Neural cell (in vitro differentiated cells): Measurements from ENCODE around the gene APAF1. TPM values are rescaled to one million over a fixed set of nuclear protein-coding genes. Genes with fewer than 3 reads are reported as not detected.

Experiments used
- H2AFZ ChIP-seq: fragments of 200-600, 300-800 bp; sonication (generic), shearing (Covaris generic); 2 replicates; pipeline ENCODE4 v1.6.0; 2014; ENCODE audit warnings: low read depth, mild to moderate bottlenecking, antibody characterized with exemption, low read length, moderate library complexity
- H3F3A ChIP-seq: fragments of 200-600 bp; shearing (Covaris generic); 2 replicates; pipeline ENCODE4 v1.6.1; 2016; ENCODE audit warnings: mild to moderate bottlenecking, moderate library complexity, mixed read lengths, antibody characterized with exemption, low read length; ENCODE audit not compliant: insufficient read depth, poor library complexity, severe bottlenecking
- H3K27ac ChIP-seq: fragments of 200-600, 300-800 bp; sonication (generic), shearing (Covaris generic); 2 replicates; pipeline ENCODE4 v1.5.1; 2014; ENCODE audit warnings: mild to moderate bottlenecking, low read length, moderate library complexity
- H3K27me3 ChIP-seq: fragments of 300-800, 200-600 bp; sonication (generic), shearing (Covaris generic); 2 replicates; pipeline ENCODE4 v1.6.0; 2014; ENCODE audit warnings: mild to moderate bottlenecking, low read depth, low read length, moderate library complexity; ENCODE audit not compliant: insufficient read depth
- H3K36me3 ChIP-seq: fragments of 300-800, 200-600 bp; sonication (generic), shearing (Covaris generic); 2 replicates; pipeline ENCODE4 v1.5.1; 2014; ENCODE audit warnings: mild to moderate bottlenecking, antibody characterized with exemption, low read length, moderate library complexity; ENCODE audit not compliant: insufficient read depth
- H3K4me2 ChIP-seq: fragments of 300-800, 200-600 bp; sonication (generic), shearing (Covaris generic); 2 replicates; pipeline ENCODE4 v1.6.0; 2014; ENCODE audit warnings: mild to moderate bottlenecking, low read length
- H3K4me3 ChIP-seq: fragments of 300-800, 200-600 bp; sonication (generic), shearing (Covaris generic); 2 replicates; pipeline ENCODE4 v1.5.1; 2014; ENCODE audit warnings: mild to moderate bottlenecking, low read length, moderate library complexity
- H3K79me2 ChIP-seq: fragments of 200-600 bp; shearing (Covaris generic); replicated peaks from 2 replicates; pipeline ENCODE4 v1.6.0; 2014; ENCODE audit warnings: mild to moderate bottlenecking, low read length, moderate library complexity; ENCODE audit not compliant: insufficient read depth
- H3K9ac ChIP-seq: fragments of 300-800, 200-600 bp; sonication (generic), shearing (Covaris generic); 2 replicates; pipeline ENCODE4 v1.6.1; 2016; ENCODE audit warnings: mild to moderate bottlenecking, low read length, mixed read lengths
- H3K9me2 ChIP-seq: fragments of 200-600 bp; shearing (Covaris generic); 2 replicates; pipeline ENCODE4 v1.6.1; 2016; ENCODE audit warnings: mild to moderate bottlenecking, low read length, mixed read lengths; ENCODE audit not compliant: insufficient read depth
- H3K9me3 ChIP-seq: fragments of 200-600, 300-800 bp; sonication (generic), shearing (Covaris generic); 2 replicates; pipeline ENCODE4 v1.6.1; 2016; ENCODE audit warnings: mild to moderate bottlenecking, mixed run types, low read length, moderate library complexity, mixed read lengths
- H4K20me1 ChIP-seq: fragments of 200-600 bp; shearing (Covaris generic); 2 replicates; pipeline ENCODE4 v1.6.1; 2016; ENCODE audit warnings: mild to moderate bottlenecking, mixed run types; ENCODE audit not compliant: insufficient read depth
- CTCF ChIP-seq: fragments of 450-650 bp; IDR thresholded peaks from 2 replicates; pipeline ENCODE4 v1.5.1; 2014; ENCODE audit warnings: antibody characterized with exemption, mild to moderate bottlenecking, moderate library complexity; ENCODE audit not compliant: poor library complexity, severe bottlenecking
- EP300 ChIP-seq: fragments of 450-650 bp; conservative IDR thresholded peaks from 2 replicates; pipeline ENCODE4 v1.6.1; 2014; ENCODE audit warnings: antibody characterized with exemption, mild to moderate bottlenecking, moderate library complexity; ENCODE audit not compliant: poor library complexity, severe bottlenecking
- EZH2 ChIP-seq: fragments of 200-600, 300-800 bp; shearing (Covaris generic), sonication (generic); IDR thresholded peaks from 2 replicates; pipeline ENCODE4 v1.6.1; 2014; ENCODE audit warnings: antibody characterized with exemption, low read length, borderline replicate concordance, mild to moderate bottlenecking; ENCODE audit not compliant: insufficient read depth, poor library complexity, severe bottlenecking
- MXI1 ChIP-seq: fragments of 450-650 bp; conservative IDR thresholded peaks from 2 replicates; pipeline ENCODE4 v1.6.1; 2014; ENCODE audit warnings: antibody characterized with exemption, mild to moderate bottlenecking; ENCODE audit not compliant: poor library complexity, severe bottlenecking
- POLR2AphosphoS5 ChIP-seq: IDR thresholded peaks from 2 replicates; pipeline ENCODE4 v1.6.1; 2012
- RAD21 ChIP-seq: fragments of 450-650 bp; conservative IDR thresholded peaks from 2 replicates; pipeline ENCODE4 v1.6.1; 2014; ENCODE audit warnings: antibody characterized with exemption, mild to moderate bottlenecking, moderate library complexity
- SMC3 ChIP-seq: fragments of 450-650 bp; conservative IDR thresholded peaks from 2 replicates; pipeline ENCODE4 v1.6.1; 2014; ENCODE audit warnings: antibody characterized with exemption, mild to moderate bottlenecking, moderate library complexity; ENCODE audit not compliant: poor library complexity
- TAF1 ChIP-seq: IDR thresholded peaks from 2 replicates; pipeline ENCODE4 v1.6.1; 2012; ENCODE audit warnings: low read depth
- polyA plus RNA-seq: library from polyadenylated mRNA; depleted of rRNA; stranded (reverse); fragments of >200 nt; gene quantifications from 2 replicates; pipeline ENCODE4 v1.2.3, GENCODE V29; 2014
- TF ChIP-seq, protein P1 (sequence below): IDR thresholded peaks from 2 replicates; pipeline ENCODE4 v1.6.1; 2012; ENCODE audit warnings: borderline replicate concordance

APAF1 gene
- polyA plus RNA-seq, 1 donor from 2014 or later = 32.2 TPM

GRCh38 chr12:98767248-98767647, 122.2 kb downstream of the APAF1 start:
- Histone ChIP-seq H4K20me1 (no peaks in the 10 kb centered on the region), H3K27ac (no peak overlapping the region), H3K9ac (no peak overlapping the region), H2AFZ (no peak overlapping the region), H3F3A (no peaks in the 10 kb centered on the region), H3K9me3 (no peaks in the 10 kb centered on the region), H3K27me3 (no peaks in the 10 kb centered on the region), H3K79me2 (no peaks in the 10 kb centered on the region), H3K4me3 (no peak overlapping the region), H3K4me2 (no peak overlapping the region), H3K36me3 (peaks cover 15% of the 10 kb centered on the region), H3K9me2 (no peaks in the 10 kb centered on the region)
- TF ChIP-seq SMC3 (no peak), MXI1 (no peak), EZH2 (no peak), TAF1 (no peak), RAD21 (no peak), POLR2AphosphoS5 (no peak), CTCF (no peak)
- TF ChIP-seq, protein P1, sequence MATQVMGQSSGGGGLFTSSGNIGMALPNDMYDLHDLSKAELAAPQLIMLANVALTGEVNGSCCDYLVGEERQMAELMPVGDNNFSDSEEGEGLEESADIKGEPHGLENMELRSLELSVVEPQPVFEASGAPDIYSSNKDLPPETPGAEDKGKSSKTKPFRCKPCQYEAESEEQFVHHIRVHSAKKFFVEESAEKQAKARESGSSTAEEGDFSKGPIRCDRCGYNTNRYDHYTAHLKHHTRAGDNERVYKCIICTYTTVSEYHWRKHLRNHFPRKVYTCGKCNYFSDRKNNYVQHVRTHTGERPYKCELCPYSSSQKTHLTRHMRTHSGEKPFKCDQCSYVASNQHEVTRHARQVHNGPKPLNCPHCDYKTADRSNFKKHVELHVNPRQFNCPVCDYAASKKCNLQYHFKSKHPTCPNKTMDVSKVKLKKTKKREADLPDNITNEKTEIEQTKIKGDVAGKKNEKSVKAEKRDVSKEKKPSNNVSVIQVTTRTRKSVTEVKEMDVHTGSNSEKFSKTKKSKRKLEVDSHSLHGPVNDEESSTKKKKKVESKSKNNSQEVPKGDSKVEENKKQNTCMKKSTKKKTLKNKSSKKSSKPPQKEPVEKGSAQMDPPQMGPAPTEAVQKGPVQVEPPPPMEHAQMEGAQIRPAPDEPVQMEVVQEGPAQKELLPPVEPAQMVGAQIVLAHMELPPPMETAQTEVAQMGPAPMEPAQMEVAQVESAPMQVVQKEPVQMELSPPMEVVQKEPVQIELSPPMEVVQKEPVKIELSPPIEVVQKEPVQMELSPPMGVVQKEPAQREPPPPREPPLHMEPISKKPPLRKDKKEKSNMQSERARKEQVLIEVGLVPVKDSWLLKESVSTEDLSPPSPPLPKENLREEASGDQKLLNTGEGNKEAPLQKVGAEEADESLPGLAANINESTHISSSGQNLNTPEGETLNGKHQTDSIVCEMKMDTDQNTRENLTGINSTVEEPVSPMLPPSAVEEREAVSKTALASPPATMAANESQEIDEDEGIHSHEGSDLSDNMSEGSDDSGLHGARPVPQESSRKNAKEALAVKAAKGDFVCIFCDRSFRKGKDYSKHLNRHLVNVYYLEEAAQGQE = no peak

- H3K36me3 ChIP-seq = peaks cover 23% of the 10 kb centered on the region
- no peaks in the 10 kb centered on the region for H3F3A ChIP-seq
Observed at GRCh38 chr12:98769068-98769467, 124.0 kb downstream of the APAF1 start.

More at GRCh38 chr12:98769068-98769467, 124.0 kb downstream of the APAF1 start:
- no peaks in the 10 kb centered on the region for H3K9me3 ChIP-seq
- H2AFZ ChIP-seq = no peak overlapping the region
- H3K9ac ChIP-seq = no peak overlapping the region
- no peak overlapping the region for H3K4me3 ChIP-seq
- no peaks in the 10 kb centered on the region for H3K79me2 ChIP-seq
- no peaks in the 10 kb centered on the region for H3K9me2 ChIP-seq
- no peak overlapping the region for H3K27ac ChIP-seq
- no peaks in the 10 kb centered on the region for H4K20me1 ChIP-seq
- H3K4me2 ChIP-seq = no peak overlapping the region
- no peaks in the 10 kb centered on the region for H3K27me3 ChIP-seq
- TF ChIP-seq POLR2AphosphoS5 (no peak), SMC3 (no peak), MXI1 (no peak), EZH2 (no peak), EP300 (no peak), RAD21 (no peak), CTCF (no peak)
- TF ChIP-seq, protein P1 = no peak
